Upper lobe of left lung (tissue), 4 donors: Measurements from ENCODE around the gene HP.

Experiments used
- CTCF ChIP-seq, 6 experiments: fragments of 450-650 bp in 4 of 6; fragments of 200-600 bp in 2 of 6; sonication (generic) in 2 of 6; IDR thresholded peaks; one replicate each; pipeline ENCODE4 v1.5.1; 2016 to 2019; ENCODE audit warnings: antibody characterized with exemption in 6 of 6
- EP300 ChIP-seq, 4 donors: sonication (generic); formaldehyde crosslinking; IDR thresholded peaks; one replicate each; pipeline ENCODE4 v1.5.1; 2017; ENCODE audit warnings: antibody characterized with exemption in 4 of 4, control low read depth in 2 of 4
- POLR2A ChIP-seq, 4 donors: fragments of 450-650 bp; IDR thresholded peaks; one replicate each; pipeline ENCODE4 v1.5.1; 2016 to 2017; ENCODE audit warnings: antibody characterized with exemption in 4 of 4, mild to moderate bottlenecking in 2 of 4

- TF ChIP-seq EP300 (IDR thresholded peaks at IDR 0.05) (no peak), CTCF (IDR thresholded peaks at IDR 0.05) (no peak), POLR2A (IDR thresholded peaks at IDR 0.05) (no peak)
Measured at GRCh38 chr16:72015124-72015523, 39.2 kb upstream of the HP start.
